ENCODE measurements around the gene MYO3B.

MYO3B gene

GRCh38 chr2:170457742-170458141 lies 279.8 kb downstream of the MYO3B start:
- POLR2A ChIA-PET: no interaction called here
- DNase-seq (ENCODE audit: extremely low spot score): no peak

GRCh38 chr2:170461889-170462288 lies 283.9 kb downstream of the MYO3B start:
- CTCF ChIA-PET: interaction anchor here (0.9 to 1.4 kb wide), 4 partner anchors 11 to 350 kb away, joined by 3 to 5 read pairs (median 3); no protein-coding TSS in a partner anchor
- no peak for TF ChIP-seq CTCF (IDR thresholded peaks at IDR 0.05; ENCODE audit: control extremely low read depth, extremely low read depth, low read depth, missing control alignments)

More at GRCh38 chr2:170457742-170458141, 279.8 kb downstream of the MYO3B start:
- TF ChIP-seq CTCF (IDR thresholded peaks at IDR 0.05; ENCODE audit: control extremely low read depth, extremely low read depth, low read depth, missing control alignments): no peak
- CTCF ChIA-PET: interaction anchor here (1.2 kb wide), 1 partner anchor 96 kb away, joined by 3 read pairs; no protein-coding TSS in a partner anchor

GRCh38 chr2:170462433-170463205 lies 284.7 kb downstream of the MYO3B start:
- DNase-seq (ENCODE audit: extremely low spot score): no peak
- POLR2A ChIA-PET: no interaction called here
- no peak for TF ChIP-seq CTCF (IDR thresholded peaks at IDR 0.05; ENCODE audit: control extremely low read depth, extremely low read depth, low read depth, missing control alignments)
- CTCF ChIA-PET: interaction anchor here (0.9 to 1.4 kb wide), 4 partner anchors 10 to 349 kb away, joined by 3 to 5 read pairs (median 3); no protein-coding TSS in a partner anchor

More at GRCh38 chr2:170461889-170462288, 283.9 kb downstream of the MYO3B start:
- no peak for DNase-seq (ENCODE audit: extremely low spot score)
- POLR2A ChIA-PET: no interaction called here

- POLR2A ChIA-PET: no interaction called here
- CTCF ChIA-PET: no interaction called here
- TF ChIP-seq CTCF (IDR thresholded peaks at IDR 0.05; ENCODE audit: control extremely low read depth, extremely low read depth, low read depth, missing control alignments): no peak
- no peak for DNase-seq (ENCODE audit: extremely low spot score)
Observed at GRCh38 chr2:170463206-170463537, 285.2 kb downstream of the MYO3B start.

GRCh38 chr2:170464268-170464667 lies 286.3 kb downstream of the MYO3B start:
- no peak for DNase-seq (ENCODE audit: extremely low spot score)
- TF ChIP-seq CTCF (IDR thresholded peaks at IDR 0.05; ENCODE audit: control extremely low read depth, extremely low read depth, low read depth, missing control alignments): no peak
- ChIA-PET POLR2A (no interaction called here), CTCF (no interaction called here)

GRCh38 chr2:170465241-170465640 lies 287.3 kb downstream of the MYO3B start:
- ChIA-PET CTCF (interaction anchor here (1.1 kb wide), 1 partner anchor 26 kb away, joined by 3 read pairs; no protein-coding TSS in a partner anchor), POLR2A (no interaction called here)
- TF ChIP-seq CTCF (IDR thresholded peaks at IDR 0.05; ENCODE audit: control extremely low read depth, extremely low read depth, low read depth, missing control alignments): no peak
- no peak for DNase-seq (ENCODE audit: extremely low spot score)
